GM10248 (cell line): Measurements from ENCODE around the gene TARS2.

Experiments
- CTCF ChIA-PET: fragments of 300-600 bp; sonication (Branson Sonifier 250); formaldehyde crosslinking; extraction: SDS; loops from one replicate; lab custom pipeline; 2021; ENCODE audit warnings: antibody characterized with exemption; lab: Yijun Ruan, JAX
- POLR2A ChIA-PET: fragments of 350-650 bp; sonication (Branson Sonifier 250); formaldehyde crosslinking; extraction: SDS; loops from one replicate; lab custom pipeline; 2020; ENCODE audit warnings: antibody characterized with exemption; lab: Yijun Ruan, JAX
- DNase-seq: peaks from one replicate; pipeline ENCODE4 v3.0.0; 2012; ENCODE audit errors: extremely low spot score
- TF ChIP-seq, protein P1 (sequence below): IDR thresholded peaks from 2 replicates; pipeline ENCODE4 v1.5.1; 2012; ENCODE audit warnings: mild to moderate bottlenecking, low read depth; ENCODE audit errors: extremely low read depth, missing control alignments, control extremely low read depth

Gene TARS2, protein sequence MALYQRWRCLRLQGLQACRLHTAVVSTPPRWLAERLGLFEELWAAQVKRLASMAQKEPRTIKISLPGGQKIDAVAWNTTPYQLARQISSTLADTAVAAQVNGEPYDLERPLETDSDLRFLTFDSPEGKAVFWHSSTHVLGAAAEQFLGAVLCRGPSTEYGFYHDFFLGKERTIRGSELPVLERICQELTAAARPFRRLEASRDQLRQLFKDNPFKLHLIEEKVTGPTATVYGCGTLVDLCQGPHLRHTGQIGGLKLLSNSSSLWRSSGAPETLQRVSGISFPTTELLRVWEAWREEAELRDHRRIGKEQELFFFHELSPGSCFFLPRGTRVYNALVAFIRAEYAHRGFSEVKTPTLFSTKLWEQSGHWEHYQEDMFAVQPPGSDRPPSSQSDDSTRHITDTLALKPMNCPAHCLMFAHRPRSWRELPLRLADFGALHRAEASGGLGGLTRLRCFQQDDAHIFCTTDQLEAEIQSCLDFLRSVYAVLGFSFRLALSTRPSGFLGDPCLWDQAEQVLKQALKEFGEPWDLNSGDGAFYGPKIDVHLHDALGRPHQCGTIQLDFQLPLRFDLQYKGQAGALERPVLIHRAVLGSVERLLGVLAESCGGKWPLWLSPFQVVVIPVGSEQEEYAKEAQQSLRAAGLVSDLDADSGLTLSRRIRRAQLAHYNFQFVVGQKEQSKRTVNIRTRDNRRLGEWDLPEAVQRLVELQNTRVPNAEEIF

DNA sequence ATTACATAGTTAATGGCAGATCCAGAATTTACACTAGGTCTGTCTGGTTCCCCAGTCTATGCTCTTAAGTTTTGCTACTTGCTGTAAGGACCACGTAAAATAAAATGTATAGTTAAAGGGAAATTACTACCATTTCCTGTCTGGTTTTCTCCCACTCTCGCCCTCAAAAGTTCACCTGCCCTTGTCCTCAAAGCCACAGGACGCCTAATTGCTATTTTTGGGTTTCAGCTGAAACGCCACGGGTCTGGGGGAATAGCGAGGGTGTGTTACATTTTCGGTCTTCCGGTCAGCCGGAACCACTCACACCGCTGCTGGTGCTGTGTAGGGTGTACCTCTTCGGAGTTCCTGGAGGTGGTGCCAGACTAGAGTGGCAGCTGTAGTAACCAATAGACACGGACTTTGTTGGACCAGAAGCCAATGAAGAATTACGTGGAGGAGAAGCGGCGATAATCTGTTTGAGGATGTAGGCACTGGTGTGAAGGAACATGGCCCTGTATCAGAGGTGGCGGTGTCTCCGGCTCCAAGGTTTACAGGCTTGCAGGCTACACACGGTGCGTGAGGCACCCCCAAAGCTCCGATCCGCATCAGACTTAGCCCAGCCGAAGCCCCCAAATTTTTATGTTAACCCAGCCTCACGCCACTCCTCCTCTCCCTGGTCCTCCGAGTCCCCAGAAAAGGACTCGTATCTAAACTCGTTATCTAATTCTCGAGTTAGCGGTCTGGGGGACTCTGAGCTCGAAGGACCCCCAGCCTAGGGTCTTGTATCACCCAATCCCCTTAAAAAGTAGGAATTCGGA is at the start of gene TARS2:
TARS2 (plus strand) TSS at position 454 of the 797 bp plus-strand sequence; CDS start at position 486, 32 bp downstream.
- TF ChIP-seq, protein P1, sequence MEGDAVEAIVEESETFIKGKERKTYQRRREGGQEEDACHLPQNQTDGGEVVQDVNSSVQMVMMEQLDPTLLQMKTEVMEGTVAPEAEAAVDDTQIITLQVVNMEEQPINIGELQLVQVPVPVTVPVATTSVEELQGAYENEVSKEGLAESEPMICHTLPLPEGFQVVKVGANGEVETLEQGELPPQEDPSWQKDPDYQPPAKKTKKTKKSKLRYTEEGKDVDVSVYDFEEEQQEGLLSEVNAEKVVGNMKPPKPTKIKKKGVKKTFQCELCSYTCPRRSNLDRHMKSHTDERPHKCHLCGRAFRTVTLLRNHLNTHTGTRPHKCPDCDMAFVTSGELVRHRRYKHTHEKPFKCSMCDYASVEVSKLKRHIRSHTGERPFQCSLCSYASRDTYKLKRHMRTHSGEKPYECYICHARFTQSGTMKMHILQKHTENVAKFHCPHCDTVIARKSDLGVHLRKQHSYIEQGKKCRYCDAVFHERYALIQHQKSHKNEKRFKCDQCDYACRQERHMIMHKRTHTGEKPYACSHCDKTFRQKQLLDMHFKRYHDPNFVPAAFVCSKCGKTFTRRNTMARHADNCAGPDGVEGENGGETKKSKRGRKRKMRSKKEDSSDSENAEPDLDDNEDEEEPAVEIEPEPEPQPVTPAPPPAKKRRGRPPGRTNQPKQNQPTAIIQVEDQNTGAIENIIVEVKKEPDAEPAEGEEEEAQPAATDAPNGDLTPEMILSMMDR = no peak
- peak; percentile 98 for DNase-seq
- ChIA-PET POLR2A (interaction anchor here (0.9 kb wide), 1 partner anchor 94 kb away, joined by 3 read pairs; no protein-coding TSS in a partner anchor), CTCF (interaction anchor here (0.8 to 1.7 kb wide), 7 partner anchors 34 to 231 kb away, joined by 3 to 5 read pairs (median 4); partner anchors contain the start of gene MCL1)

DNA sequence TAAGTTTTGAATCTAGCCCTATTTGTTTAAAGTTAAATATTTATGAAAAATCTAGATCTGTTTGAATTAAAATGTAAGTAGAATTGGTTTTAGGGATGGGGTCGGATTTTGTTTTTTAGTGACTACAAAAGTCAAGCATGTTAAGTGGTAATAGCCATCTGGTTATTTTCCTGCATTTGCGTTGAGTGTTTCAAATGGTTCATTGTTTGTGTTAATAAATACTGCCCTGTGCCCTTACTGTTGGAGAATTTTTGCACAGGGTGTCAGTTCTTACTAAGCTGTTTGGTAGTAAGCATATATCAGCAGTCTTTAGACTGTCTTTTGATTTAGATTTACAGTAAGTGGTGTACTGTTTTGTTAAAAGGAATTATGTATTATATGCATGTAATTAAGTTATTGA is 46.1 kb upstream of the TARS2 start:
- POLR2A ChIA-PET = no interaction called here
- CTCF ChIA-PET = interaction anchor here (0.8 kb wide), 1 partner anchor 185 kb away, joined by 3 read pairs; no protein-coding TSS in a partner anchor
- DNase-seq = no peak
- TF ChIP-seq, protein P1 = no peak

DNA sequence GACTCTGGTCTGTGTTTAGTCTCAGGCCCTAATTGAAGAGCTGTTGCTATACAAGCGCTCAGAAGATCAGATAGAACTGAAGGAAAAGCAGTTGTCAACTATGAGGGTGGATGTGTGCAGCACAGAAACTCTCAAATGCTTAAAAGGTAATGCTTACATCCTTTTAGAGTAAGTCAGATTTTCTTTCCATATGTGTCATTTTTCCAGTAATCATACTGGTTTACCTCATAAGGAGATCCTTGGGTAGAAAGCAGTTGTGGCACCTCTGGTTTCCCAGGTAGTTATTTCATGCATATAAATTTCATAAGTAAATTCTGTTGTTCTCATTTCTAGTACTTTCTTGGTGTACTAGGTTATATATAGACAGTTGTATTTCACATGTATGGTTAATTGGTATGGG is 43.0 kb upstream of the TARS2 start:
- ChIA-PET POLR2A (no interaction called here), CTCF (interaction anchor here (1.5 to 1.9 kb wide), 2 partner anchors 10 to 98 kb away, joined by 3 to 5 read pairs; no protein-coding TSS in a partner anchor)
- DNase-seq = no peak
- TF ChIP-seq, protein P1 = no peak

DNA sequence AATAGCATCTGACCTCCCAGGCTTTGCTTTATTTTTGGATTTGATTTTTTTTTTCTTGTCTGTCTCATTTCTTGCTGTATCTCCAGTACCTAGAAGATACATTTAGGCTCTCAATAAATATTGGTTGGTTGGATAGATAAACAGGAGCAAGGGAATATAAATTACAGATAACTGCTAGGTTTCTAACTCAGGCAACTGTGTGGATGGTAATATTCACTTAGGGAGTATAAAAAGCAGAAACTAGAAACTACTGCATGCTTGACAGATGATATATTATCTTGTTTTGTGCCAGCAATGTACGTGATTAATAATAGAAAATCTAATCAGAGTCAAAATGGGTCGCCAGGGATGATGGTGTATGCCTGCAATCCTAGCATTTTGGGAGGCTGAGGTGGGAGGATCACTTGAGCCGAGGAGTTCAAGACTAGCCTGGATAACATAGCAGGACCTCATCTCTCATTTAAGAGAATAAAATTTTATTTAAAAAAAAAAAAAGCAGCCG is 31.0 kb upstream of the TARS2 start:
- POLR2A ChIA-PET = interaction anchor here (0.6 kb wide), 1 partner anchor 317 kb away, joined by 5 read pairs; no protein-coding TSS in a partner anchor
- no peak for DNase-seq
- CTCF ChIA-PET = no interaction called here
- TF ChIP-seq, protein P1 = no peak

DNA sequence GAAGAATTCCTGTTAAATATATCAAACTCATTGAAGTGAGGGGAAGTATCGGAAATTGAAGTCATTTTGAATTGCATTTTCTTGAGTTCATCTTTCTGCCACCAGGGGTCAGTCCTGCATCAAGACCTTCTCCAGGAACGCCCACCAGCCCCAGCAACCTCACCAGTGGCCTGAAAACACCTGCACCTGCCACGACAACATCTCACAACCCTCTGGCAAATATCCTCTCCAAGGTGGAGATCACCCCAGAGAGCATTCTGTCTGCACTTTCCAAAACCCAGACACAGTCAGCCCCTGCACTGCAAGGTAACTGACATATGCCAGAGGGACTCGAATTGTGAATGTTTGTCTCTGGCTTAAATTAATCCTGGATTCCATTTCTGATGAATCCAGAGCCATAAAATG is 22.8 kb upstream of the TARS2 start:
- peak; percentile 83 for DNase-seq
- TF ChIP-seq, protein P1 = peak; percentile 81
- CTCF ChIA-PET = interaction anchor here (1.2 to 1.7 kb wide), 5 partner anchors 52 to 96 kb away, joined by 3 to 10 read pairs (median 7); no protein-coding TSS in a partner anchor
- POLR2A ChIA-PET = no interaction called here
